Osteoblast (primary cell): ENCODE measurements around the gene PKDCC. TPM values are rescaled to one million over a fixed set of nuclear protein-coding genes. Genes with fewer than 3 reads are reported as not detected.

Experiments
- DNase-seq: peaks from one replicate; pipeline ENCODE4 v3.0.0; 2011; ENCODE audit warnings: low spot score, mixed read lengths; ENCODE audit not compliant: insufficient read length; ENCODE audit errors: missing footprints
- H2AFZ ChIP-seq: 2 replicates; pipeline ENCODE4 v1.6.0; 2011; ENCODE audit warnings: mild to moderate bottlenecking, low read length
- H3K27ac ChIP-seq: 2 replicates; pipeline ENCODE4 v1.5.1; 2011; ENCODE audit warnings: mild to moderate bottlenecking, low read depth, low read length, moderate library complexity
- H3K27me3 ChIP-seq: 2 replicates; pipeline ENCODE4 v1.6.0; 2012; ENCODE audit warnings: mild to moderate bottlenecking, control low read depth, inconsistent platforms, low read length, moderate library complexity; ENCODE audit not compliant: insufficient read depth
- H3K36me3 ChIP-seq: 2 replicates; pipeline ENCODE4 v1.5.1; 2011; ENCODE audit warnings: mild to moderate bottlenecking, low read length, control low read depth, moderate library complexity; ENCODE audit not compliant: insufficient read depth
- H3K4me1 ChIP-seq: 2 replicates; pipeline ENCODE4 v1.5.1; 2011; ENCODE audit warnings: mild to moderate bottlenecking, low read length, control low read depth, moderate library complexity; ENCODE audit not compliant: insufficient read depth
- H3K4me2 ChIP-seq: 2 replicates; pipeline ENCODE4 v1.6.0; 2011; ENCODE audit warnings: mild to moderate bottlenecking, low read length; ENCODE audit not compliant: insufficient read depth
- H3K4me3 ChIP-seq: fragments of 200-600 bp; sonication (generic); 3 replicates; pipeline ENCODE4 v1.5.1; 2012; ENCODE audit warnings: mild to moderate bottlenecking, low read length, inconsistent platforms; ENCODE audit not compliant: insufficient read depth
- H3K79me2 ChIP-seq: 2 replicates; pipeline ENCODE4 v1.6.0; 2012; ENCODE audit warnings: mild to moderate bottlenecking, low read length, control low read depth, inconsistent platforms; ENCODE audit not compliant: insufficient read depth
- H3K9me3 ChIP-seq: 2 replicates; pipeline ENCODE4 v1.5.1; 2011; ENCODE audit warnings: low read depth, low read length, control low read depth
- H4K20me1 ChIP-seq: 2 replicates; pipeline ENCODE4 v1.6.0; 2012; ENCODE audit warnings: mild to moderate bottlenecking, low read length, control low read depth; ENCODE audit not compliant: insufficient read depth
- total RNA-seq: library from RNA; depleted of rRNA; stranded (reverse); fragments of >200 nt; gene quantifications from 2 replicates; pipeline ENCODE4 v1.2.3, GENCODE V29; 2012
- TF ChIP-seq, protein P1 (sequence below): IDR thresholded peaks from 2 replicates; pipeline ENCODE4 v1.5.1; 2011; ENCODE audit warnings: mild to moderate bottlenecking, low read depth, low read length, moderate library complexity; ENCODE audit errors: extremely low read depth

PKDCC gene
- total RNA-seq, 1 donor, result 4.0 TPM

DNA sequence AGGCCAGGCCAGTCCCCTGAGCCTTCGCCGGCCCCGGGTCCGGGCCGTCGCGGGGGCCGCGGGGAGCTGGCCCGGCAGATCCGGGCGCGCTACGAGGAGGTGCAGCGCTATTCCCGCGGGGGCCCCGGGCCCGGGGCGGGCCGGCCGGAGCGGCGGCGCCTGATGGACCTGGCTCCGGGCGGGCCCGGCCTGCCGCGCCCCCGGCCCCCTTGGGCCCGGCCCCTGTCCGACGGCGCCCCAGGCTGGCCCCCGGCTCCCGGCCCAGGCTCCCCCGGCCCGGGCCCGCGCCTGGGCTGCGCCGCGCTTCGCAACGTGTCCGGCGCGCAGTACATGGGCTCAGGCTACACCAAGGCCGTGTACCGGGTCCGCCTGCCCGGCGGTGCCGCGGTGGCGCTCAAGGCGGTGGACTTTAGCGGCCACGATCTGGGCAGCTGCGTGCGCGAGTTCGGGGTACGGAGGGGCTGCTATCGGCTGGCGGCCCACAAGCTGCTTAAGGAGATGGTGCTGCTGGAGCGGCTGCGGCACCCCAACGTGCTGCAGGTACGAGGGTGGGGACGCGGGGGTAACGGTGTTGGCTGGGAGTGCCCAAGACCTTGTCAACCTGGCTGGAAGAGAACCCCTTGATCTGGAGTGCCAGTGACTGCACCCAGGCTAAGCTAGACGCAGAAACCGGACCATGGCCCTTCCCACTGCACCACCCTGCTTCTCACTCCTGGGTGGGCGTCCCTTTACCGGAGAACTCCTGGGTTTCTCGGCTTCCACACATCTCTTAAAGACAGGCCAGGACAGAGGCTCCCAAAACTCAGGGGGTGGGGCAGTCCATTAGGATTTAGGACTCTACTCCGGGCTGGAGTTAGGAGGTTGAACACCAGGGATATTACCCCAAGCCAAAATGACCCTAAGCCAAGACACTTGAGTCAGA is 739 bp downstream of the PKDCC start:
- Histone ChIP-seq H3K4me3 (peak overlapping the region; percentile 78), H2AFZ (peak overlapping the region; percentile 68), H3K27me3 (peaks cover 11% of the 10 kb centered on the region), H3K27ac (peak overlapping the region; percentile 28), H3K4me1 (peaks cover 17% of the 10 kb centered on the region), H3K9me3 (no peaks in the 10 kb centered on the region), H4K20me1 (peaks cover 8% of the 10 kb centered on the region), H3K4me2 (peak overlapping the region; percentile 89), H3K36me3 (no peaks in the 10 kb centered on the region), H3K79me2 (peaks cover 6% of the 10 kb centered on the region)
- TF ChIP-seq, protein P1, sequence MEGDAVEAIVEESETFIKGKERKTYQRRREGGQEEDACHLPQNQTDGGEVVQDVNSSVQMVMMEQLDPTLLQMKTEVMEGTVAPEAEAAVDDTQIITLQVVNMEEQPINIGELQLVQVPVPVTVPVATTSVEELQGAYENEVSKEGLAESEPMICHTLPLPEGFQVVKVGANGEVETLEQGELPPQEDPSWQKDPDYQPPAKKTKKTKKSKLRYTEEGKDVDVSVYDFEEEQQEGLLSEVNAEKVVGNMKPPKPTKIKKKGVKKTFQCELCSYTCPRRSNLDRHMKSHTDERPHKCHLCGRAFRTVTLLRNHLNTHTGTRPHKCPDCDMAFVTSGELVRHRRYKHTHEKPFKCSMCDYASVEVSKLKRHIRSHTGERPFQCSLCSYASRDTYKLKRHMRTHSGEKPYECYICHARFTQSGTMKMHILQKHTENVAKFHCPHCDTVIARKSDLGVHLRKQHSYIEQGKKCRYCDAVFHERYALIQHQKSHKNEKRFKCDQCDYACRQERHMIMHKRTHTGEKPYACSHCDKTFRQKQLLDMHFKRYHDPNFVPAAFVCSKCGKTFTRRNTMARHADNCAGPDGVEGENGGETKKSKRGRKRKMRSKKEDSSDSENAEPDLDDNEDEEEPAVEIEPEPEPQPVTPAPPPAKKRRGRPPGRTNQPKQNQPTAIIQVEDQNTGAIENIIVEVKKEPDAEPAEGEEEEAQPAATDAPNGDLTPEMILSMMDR, result no peak
- peak; percentile 92 for DNase-seq

DNA sequence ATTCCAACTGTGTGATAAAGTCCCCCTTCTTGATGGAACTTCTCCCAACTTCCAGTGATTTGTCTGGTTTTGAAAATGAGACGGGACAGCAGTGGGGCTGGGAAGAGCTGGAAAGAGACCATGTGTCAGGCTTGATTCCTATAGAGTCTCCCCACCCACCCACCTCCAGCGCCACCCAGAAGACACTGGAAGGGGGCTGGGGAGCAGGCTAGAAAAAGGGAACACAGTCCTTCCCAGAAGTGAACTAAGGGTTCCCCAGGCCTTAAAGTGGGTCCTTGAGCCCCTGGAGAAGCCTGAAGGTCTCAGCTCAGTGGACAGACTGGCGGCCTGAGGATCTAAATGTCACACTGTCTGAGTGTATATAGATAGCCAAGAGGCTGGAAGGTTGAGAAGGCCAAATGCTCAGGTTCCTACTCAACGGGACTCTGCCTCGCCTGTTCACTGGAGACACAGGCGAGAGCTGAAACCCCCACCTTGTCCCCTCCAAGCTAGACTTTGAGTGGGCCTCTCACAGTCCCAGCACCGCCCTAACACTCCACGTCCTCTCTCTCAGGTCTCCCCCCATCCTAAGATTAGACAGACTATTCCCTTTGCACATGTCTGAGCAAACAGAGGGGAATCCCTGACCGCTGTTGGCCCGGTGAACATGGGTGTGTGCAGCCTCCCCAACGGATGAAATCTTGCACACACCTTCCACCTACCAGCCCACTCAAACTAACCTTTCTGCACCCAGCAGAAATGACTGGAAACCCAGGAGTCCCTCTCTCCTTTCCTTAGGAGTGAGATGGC is 1.6 kb downstream of the PKDCC start:
- peak overlapping the region; percentile 89 for H3K4me2 ChIP-seq
- peak; percentile 78 for DNase-seq
- peaks cover 8% of the 10 kb centered on the region for H3K27me3 ChIP-seq
- H3K36me3 ChIP-seq, result no peaks in the 10 kb centered on the region
- peaks cover 8% of the 10 kb centered on the region for H4K20me1 ChIP-seq
- TF ChIP-seq, protein P1, result no peak
- H3K9me3 ChIP-seq, result no peaks in the 10 kb centered on the region
- peaks cover 17% of the 10 kb centered on the region for H3K4me1 ChIP-seq
- H3K27ac ChIP-seq, result no peak overlapping the region
- peaks cover 6% of the 10 kb centered on the region for H3K79me2 ChIP-seq
- H2AFZ ChIP-seq, result no peak overlapping the region
- H3K4me3 ChIP-seq, result peak overlapping the region; percentile 78

DNA sequence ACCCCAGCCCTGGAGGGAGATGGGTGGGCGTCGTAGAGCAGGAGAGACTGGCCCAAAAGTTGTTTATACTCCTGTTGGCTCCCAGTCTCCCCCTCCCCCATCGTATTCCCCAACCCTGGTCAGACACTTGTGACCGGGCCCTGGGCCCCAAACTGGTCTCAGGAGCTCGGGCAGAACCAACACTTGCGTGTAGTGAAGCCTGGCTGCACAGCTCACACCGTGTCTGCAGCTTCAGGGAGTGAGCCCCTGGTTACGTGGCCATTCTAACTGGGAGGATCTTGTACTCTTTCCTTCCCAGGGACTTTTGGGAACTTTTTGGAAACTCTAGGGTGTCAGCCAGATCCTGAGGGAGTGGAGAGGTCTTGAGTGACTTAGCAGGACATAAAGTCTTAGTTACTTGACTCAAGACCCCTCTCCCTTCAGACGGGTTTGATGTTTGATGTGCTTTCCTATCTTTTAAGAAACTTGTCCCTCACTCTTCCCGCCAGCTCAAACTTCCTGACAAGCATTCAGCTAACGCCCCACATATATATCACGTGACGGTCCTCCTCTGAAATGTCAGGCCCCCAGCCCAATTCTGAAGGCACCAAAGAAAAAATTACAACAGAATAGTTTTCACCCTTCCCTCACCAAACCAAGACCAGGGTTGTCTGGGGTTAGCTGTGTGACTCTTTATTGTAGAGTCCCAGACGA is 2.3 kb downstream of the PKDCC start:
- TF ChIP-seq, protein P1, result no peak
- Histone ChIP-seq H2AFZ (no peak overlapping the region), H3K4me2 (peak overlapping the region; percentile 89)

More for the DNA sequence above, 2.3 kb downstream of the PKDCC start:
- Histone ChIP-seq H3K36me3 (no peaks in the 10 kb centered on the region), H3K4me3 (peak overlapping the region; percentile 78), H3K27me3 (peaks cover 8% of the 10 kb centered on the region), H3K9me3 (no peaks in the 10 kb centered on the region), H3K4me1 (peaks cover 17% of the 10 kb centered on the region), H3K79me2 (peaks cover 6% of the 10 kb centered on the region), H3K27ac (no peak overlapping the region), H4K20me1 (peaks cover 8% of the 10 kb centered on the region)
- DNase-seq, result peak; percentile 62
